H1 (cell line): Measurements from ENCODE around the gene NEUROG1. TPM values are rescaled to one million over a fixed set of nuclear protein-coding genes. Genes with fewer than 3 reads are reported as not detected.

ENCODE experiments used
- CTCF ChIA-PET: fragments of 300-600 bp; sonication (Branson Sonifier 250); formaldehyde crosslinking; loops from one replicate; lab custom pipeline; 2021; ENCODE audit not compliant: partially characterized antibody; lab: Charles Lee
- POLR2A ChIA-PET: fragments of 300-600 bp; sonication (Branson Sonifier 250); formaldehyde crosslinking; loops from one replicate; lab custom pipeline; 2021; ENCODE audit warnings: inconsistent platforms; ENCODE audit not compliant: partially characterized antibody; lab: Charles Lee
- DNase-seq, 2 experiments: peaks; one replicate each; pipeline versions ENCODE4 v3.0.0 to v3.0.0-alpha.2; 2010 to 2022; ENCODE audit warnings: low spot score in 2 of 2, low read depth in 1 of 2, mixed read lengths in 1 of 2
- FAIRE-seq: peaks from 2 replicates; lab custom pipeline; 2011; peaks lifted over from hg19 to GRCh38; lab: Jason Lieb, UNC
- H2AFZ ChIP-seq: 2 replicates; pipeline ENCODE4 v1.8.1; 2012; ENCODE audit warnings: low read length, inconsistent platforms
- H2AK5ac ChIP-seq: 2 replicates; pipeline ENCODE4 v1.6.1; 2013; ENCODE audit warnings: low read depth, low read length
- H2BK120ac ChIP-seq: replicated peaks from 2 replicates; pipeline ENCODE3; 2013; ENCODE audit warnings: low read depth, low read length, inconsistent platforms
- H2BK12ac ChIP-seq: 2 replicates; pipeline ENCODE4 v1.6.1; 2013; ENCODE audit warnings: low read depth, low read length
- H2BK15ac ChIP-seq: 2 replicates; pipeline ENCODE4 v1.6.1; 2013; ENCODE audit warnings: low read length
- H2BK20ac ChIP-seq: 2 replicates; pipeline ENCODE4 v1.6.1; 2013; ENCODE audit warnings: low read length
- H2BK5ac ChIP-seq: 2 replicates; pipeline ENCODE4 v1.6.1; 2013; ENCODE audit warnings: low read depth, low read length
- H3K14ac ChIP-seq: 2 replicates; pipeline ENCODE4 v1.6.1; 2013; ENCODE audit warnings: inconsistent platforms; ENCODE audit not compliant: insufficient read length
- H3K18ac ChIP-seq: 2 replicates; pipeline ENCODE4 v1.6.1; 2013; ENCODE audit warnings: low read length; ENCODE audit errors: extremely low read depth
- H3K23ac ChIP-seq: 2 replicates; pipeline ENCODE4 v1.6.1; 2013; ENCODE audit warnings: inconsistent platforms; ENCODE audit not compliant: insufficient read length
- H3K23me2 ChIP-seq: 2 replicates; pipeline ENCODE4 v1.6.1; 2013; ENCODE audit warnings: low read depth, low read length
- H3K27ac ChIP-seq: 2 replicates; pipeline ENCODE4 v1.6.1; 2011; ENCODE audit warnings: low read depth, low read length, inconsistent platforms
- H3K27me3 ChIP-seq, 4 experiments: replicated peaks in 1 of 4; 1 replicate in 1 of 4; 2 replicates in 3 of 4; pipeline versions ENCODE4 v1.6.1 to v1.8.1; 2011 to 2013; ENCODE audit warnings: low read length in 3 of 4, mild to moderate bottlenecking in 3 of 4, inconsistent platforms in 2 of 4, mixed read lengths in 2 of 4, moderate library complexity in 1 of 4; ENCODE audit not compliant: control insufficient read depth in 3 of 4, insufficient read depth in 3 of 4; ENCODE audit errors: extremely low read depth in 1 of 4
- H3K36me3 ChIP-seq, 4 experiments: 2 replicates each; pipeline versions ENCODE4 v1.6.1 to v1.8.1; 2011 to 2013; ENCODE audit warnings: mild to moderate bottlenecking in 4 of 4, low read length in 3 of 4, moderate library complexity in 2 of 4, control low read depth in 1 of 4, inconsistent platforms in 1 of 4; ENCODE audit not compliant: insufficient read depth in 4 of 4, control insufficient read depth in 2 of 4
- H3K4ac ChIP-seq: replicated peaks from 2 replicates; pipeline ENCODE3; 2013; ENCODE audit warnings: low read length, low read depth, mixed read lengths, inconsistent platforms; ENCODE audit not compliant: insufficient read length
- H3K4me1 ChIP-seq, 4 experiments: replicated peaks in 1 of 4; 1 replicate in 1 of 4; 2 replicates in 3 of 4; pipeline versions ENCODE4 v1.6.1 to v1.8.1; 2011 to 2013; ENCODE audit warnings: low read length in 3 of 4, inconsistent platforms in 2 of 4, mixed read lengths in 1 of 4; ENCODE audit not compliant: insufficient read depth in 4 of 4, control insufficient read depth in 3 of 4
- H3K4me2 ChIP-seq, 2 experiments: 2 replicates each; pipeline versions ENCODE4 v1.6.1 to v1.8.1; 2011 to 2013; ENCODE audit warnings: low read depth in 2 of 2, low read length in 2 of 2, control low read depth in 1 of 2, inconsistent platforms in 1 of 2, mild to moderate bottlenecking in 1 of 2; ENCODE audit not compliant: insufficient read depth in 1 of 2
- H3K4me3 ChIP-seq, 4 experiments: fragments of 200-600, 300-600 bp in 1 of 4; sonication (generic), shearing (Covaris generic), sonication (Bioruptor Twin) in 1 of 4; 2 replicates each; pipeline versions ENCODE4 v1.5.1 to v1.8.1; 2011 to 2016; ENCODE audit warnings: low read length in 4 of 4, low read depth in 3 of 4, control low read depth in 2 of 4, inconsistent platforms in 2 of 4, mild to moderate bottlenecking in 2 of 4, mixed read lengths in 1 of 4, moderate library complexity in 1 of 4; ENCODE audit not compliant: insufficient read depth in 2 of 4; ENCODE audit errors: extremely low read depth in 1 of 4
- H3K56ac ChIP-seq: replicated peaks from 2 replicates; pipeline ENCODE3; 2013; ENCODE audit warnings: low read depth, mild to moderate bottlenecking, mixed read lengths, low read length, inconsistent platforms; ENCODE audit not compliant: insufficient read length
- H3K79me1 ChIP-seq: 2 replicates; pipeline ENCODE4 v1.6.1; 2013; ENCODE audit warnings: low read depth, low read length, control low read depth
- H3K79me2 ChIP-seq, 2 experiments: 2 replicates each; pipeline versions ENCODE4 v1.6.1 to v1.8.1; 2012 to 2013; ENCODE audit warnings: low read length in 2 of 2, mild to moderate bottlenecking in 2 of 2, inconsistent platforms in 1 of 2; ENCODE audit not compliant: insufficient read depth in 2 of 2, control insufficient read depth in 1 of 2
- H3K9ac ChIP-seq, 4 experiments: replicated peaks in 1 of 4; 1 replicate in 1 of 4; 2 replicates in 3 of 4; pipeline versions ENCODE4 v1.6.1 to v1.8.1; 2011 to 2013; ENCODE audit warnings: low read depth in 3 of 4, low read length in 3 of 4, control low read depth in 2 of 4, mild to moderate bottlenecking in 2 of 4, moderate library complexity in 2 of 4, inconsistent platforms in 1 of 4; ENCODE audit errors: extremely low read depth in 1 of 4
- H3K9me3 ChIP-seq, 2 experiments: 2 replicates each; pipeline versions ENCODE4 v1.6.1 to v1.8.1; 2012 to 2013; ENCODE audit warnings: mild to moderate bottlenecking in 2 of 2, moderate library complexity in 2 of 2, control low read depth in 1 of 2, inconsistent platforms in 1 of 2, low read depth in 1 of 2, low read length in 1 of 2, mixed read lengths in 1 of 2; ENCODE audit not compliant: insufficient read depth in 2 of 2
- H4K20me1 ChIP-seq, 2 experiments: replicated peaks in 1 of 2; 2 replicates each; pipeline versions ENCODE3 to v1.8.1; 2011 to 2013; ENCODE audit warnings: inconsistent platforms in 2 of 2, low read length in 2 of 2, mild to moderate bottlenecking in 1 of 2; ENCODE audit not compliant: insufficient read depth in 2 of 2, control insufficient read depth in 1 of 2
- H4K5ac ChIP-seq: 2 replicates; pipeline ENCODE4 v1.6.1; 2013; ENCODE audit warnings: low read length, low read depth, mixed read lengths, inconsistent platforms; ENCODE audit not compliant: insufficient read length
- H4K8ac ChIP-seq: 2 replicates; pipeline ENCODE4 v1.8.0; 2013; ENCODE audit warnings: mild to moderate bottlenecking, moderate library complexity, low read length, inconsistent platforms; ENCODE audit not compliant: insufficient read depth; ENCODE audit errors: extremely low read depth
- H4K91ac ChIP-seq: replicated peaks from 2 replicates; pipeline ENCODE3; 2013; ENCODE audit warnings: low read length, mixed read lengths, inconsistent platforms; ENCODE audit not compliant: insufficient read length
- FOSL1 ChIP-seq: IDR thresholded peaks from 2 replicates; pipeline ENCODE4 v1.6.1; 2011; ENCODE audit warnings: mild to moderate bottlenecking, low read depth, low read length, moderate library complexity; ENCODE audit not compliant: insufficient read depth
- KDM4A ChIP-seq: IDR thresholded peaks from one replicate; pipeline ENCODE4 v1.7.1; 2012; ENCODE audit warnings: low read depth, mild to moderate bottlenecking, moderate library complexity, low read length, inconsistent platforms; ENCODE audit not compliant: severe bottlenecking
- WGBS, 2 experiments: shearing (Covaris generic) in 1 of 2; methylation state at CpG; one replicate each; pipeline versions ENCODE4 v1.1.6 to v1.1.7; 2013 to 2015; ENCODE audit warnings: low lambda C conversion rate in 2 of 2, mixed read lengths in 2 of 2, inconsistent platforms in 1 of 2, low coverage in 1 of 2, missing lambda C conversion rate in 1 of 2; ENCODE audit not compliant: insufficient replicate concordance in 2 of 2, insufficient coverage in 1 of 2, insufficient read length in 1 of 2; ENCODE audit errors: extremely low coverage in 1 of 2, missing lambda C conversion rate in 1 of 2; 5-methylcytosine and 5-hydroxymethylcytosine counted together
- polyA plus RNA-seq, 7 experiments: library from polyadenylated mRNA; depleted of rRNA in 3 of 7; stranded (reverse) in 5 of 7; unstranded in 2 of 7; fragments of >200 nt in 5 of 7; fragments of 200-250 nt in 2 of 7; gene quantifications; 1 replicate in 5 of 7; 2 replicates in 1 of 7; 4 replicates in 1 of 7; pipeline versions ENCODE4 v1.2.1 to v1.2.3, GENCODE V29; 2011 to 2013; ENCODE audit warnings: missing spikeins in 2 of 7, mixed read lengths in 2 of 7
- total RNA-seq: library from RNA; stranded (reverse); fragmentation: NEBNext Ultra II Directional; extraction: Animal tissue kit (Norgen Biotek cat#: 25700); gene quantifications from 2 replicates; pipeline ENCODE4 v1.2.1, GENCODE V29; 2021

The NEUROG1 gene
- total and polyA plus RNA-seq, 2 of the 8 experiments (the other 6 are each of a cell fraction or from before 2014, with no cell fraction given), result not detected

- Histone ChIP-seq H3K36me3 (no peaks in the 10 kb centered on the region), H4K8ac (no peak overlapping the region), H4K91ac (no peak overlapping the region), H2BK20ac (no peak overlapping the region), H3K18ac (no peak overlapping the region), H3K27ac (no peak overlapping the region), H3K9me3 (peaks cover 0 to 4% of the 10 kb centered on the region in 2 experiments; a peak in 1 of 4 replicates), H3K23me2 (no peaks in the 10 kb centered on the region), H4K5ac (no peak overlapping the region), H3K79me2 (no peaks in the 10 kb centered on the region), H2BK15ac (no peak overlapping the region), H3K14ac (no peak overlapping the region), H3K27me3 (no peaks in the 10 kb centered on the region; a peak in 2 of 7 replicates), H3K56ac (no peak overlapping the region), H2BK5ac (no peak overlapping the region), H3K4me3 (no peak overlapping the region), H4K20me1 (no peaks in the 10 kb centered on the region), H3K79me1 (no peaks in the 10 kb centered on the region), H2AFZ (no peak overlapping the region), H2BK12ac (no peak overlapping the region), H3K23ac (no peak overlapping the region), H3K4me1 (no peaks in the 10 kb centered on the region), H3K4me2 (no peak overlapping the region), H3K9ac (no peak overlapping the region), H2BK120ac (no peak overlapping the region), H3K4ac (no peak overlapping the region), H2AK5ac (no peak overlapping the region)
- DNase-seq (no peak), FAIRE-seq (no peak)
- ChIA-PET POLR2A (no interaction called here), CTCF (interaction anchor here (0.8 to 1.2 kb wide), 3 partner anchors 17 to 51 kb away, joined by 3 read pairs; no protein-coding TSS in a partner anchor)
- 88% methylated on average over 4 of the region's 4 CpGs; no CpG with 5 or more reads in 1 of the 2 experiments for WGBS, 2 experiments
- TF ChIP-seq FOSL1 (no peak), KDM4A (no peak)
Measured at GRCh38 chr5:135517631-135518030, 18.1 kb downstream of the NEUROG1 start.
